Esophagus muscularis mucosa (tissue), 3 donors: Measurements from ENCODE around the gene RARS1.

Experiments used
- POLR2A ChIP-seq: fragments of 450-650 bp; IDR thresholded peaks from one replicate; pipeline ENCODE4 v1.6.1; 2017; ENCODE audit warnings: antibody characterized with exemption, moderate library complexity, mild to moderate bottlenecking, low read depth
- TF ChIP-seq, protein P1 (sequence below), 3 experiments: fragments of 200-600 bp in 2 of 3; fragments of 450-650 bp in 1 of 3; sonication (generic) in 2 of 3; IDR thresholded peaks; one replicate each; pipeline ENCODE4 v1.5.1; 2017 to 2019; ENCODE audit warnings: antibody characterized with exemption in 3 of 3, mild to moderate bottlenecking in 2 of 3, moderate library complexity in 1 of 3

DNA sequence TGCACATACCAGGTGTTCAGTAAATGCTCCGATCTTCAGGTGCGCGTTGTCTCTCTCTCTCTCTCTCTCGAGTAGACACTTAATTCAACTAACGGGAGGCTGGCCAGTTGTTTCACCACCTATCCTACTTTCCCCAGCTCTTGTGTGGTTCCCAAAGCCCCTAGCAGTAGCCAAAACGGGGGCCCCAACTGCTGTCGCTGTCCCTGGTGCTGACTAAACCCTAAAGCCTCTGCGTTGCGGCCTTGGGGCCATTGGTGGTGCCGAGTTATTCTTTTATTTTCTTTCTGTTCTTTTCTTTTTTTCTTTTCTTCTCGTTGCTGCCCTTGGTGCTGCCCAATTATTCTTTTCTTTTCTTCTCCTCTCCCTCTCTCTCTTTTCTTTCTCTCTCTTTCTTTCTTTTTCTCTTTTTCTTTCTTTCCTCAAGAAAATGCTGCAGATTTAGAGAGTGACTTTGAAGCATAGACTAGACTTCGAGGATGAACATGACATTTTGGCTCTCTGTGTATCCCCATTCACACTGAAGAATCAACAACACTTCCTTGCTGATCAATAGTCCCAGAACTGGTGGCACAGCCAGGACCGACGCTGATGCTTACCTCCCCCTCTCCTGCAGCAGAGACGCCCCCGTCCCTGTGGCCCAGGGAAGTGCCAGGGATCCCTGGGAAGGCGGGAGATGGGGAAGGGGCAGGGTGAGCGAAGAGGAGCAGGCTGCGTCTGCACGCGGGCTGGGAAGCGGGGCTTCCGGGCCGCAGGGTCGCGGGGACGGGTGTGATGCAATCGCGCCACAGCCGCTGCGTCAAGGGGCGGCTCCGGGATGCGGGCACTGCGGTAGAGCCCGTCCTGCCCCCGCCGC is 42.5 kb downstream of the RARS1 start, which contains the start of gene FBLL1:
- TF ChIP-seq, protein P1, sequence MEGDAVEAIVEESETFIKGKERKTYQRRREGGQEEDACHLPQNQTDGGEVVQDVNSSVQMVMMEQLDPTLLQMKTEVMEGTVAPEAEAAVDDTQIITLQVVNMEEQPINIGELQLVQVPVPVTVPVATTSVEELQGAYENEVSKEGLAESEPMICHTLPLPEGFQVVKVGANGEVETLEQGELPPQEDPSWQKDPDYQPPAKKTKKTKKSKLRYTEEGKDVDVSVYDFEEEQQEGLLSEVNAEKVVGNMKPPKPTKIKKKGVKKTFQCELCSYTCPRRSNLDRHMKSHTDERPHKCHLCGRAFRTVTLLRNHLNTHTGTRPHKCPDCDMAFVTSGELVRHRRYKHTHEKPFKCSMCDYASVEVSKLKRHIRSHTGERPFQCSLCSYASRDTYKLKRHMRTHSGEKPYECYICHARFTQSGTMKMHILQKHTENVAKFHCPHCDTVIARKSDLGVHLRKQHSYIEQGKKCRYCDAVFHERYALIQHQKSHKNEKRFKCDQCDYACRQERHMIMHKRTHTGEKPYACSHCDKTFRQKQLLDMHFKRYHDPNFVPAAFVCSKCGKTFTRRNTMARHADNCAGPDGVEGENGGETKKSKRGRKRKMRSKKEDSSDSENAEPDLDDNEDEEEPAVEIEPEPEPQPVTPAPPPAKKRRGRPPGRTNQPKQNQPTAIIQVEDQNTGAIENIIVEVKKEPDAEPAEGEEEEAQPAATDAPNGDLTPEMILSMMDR (IDR thresholded peaks at IDR 0.05) = no peak
- no peak for TF ChIP-seq POLR2A
